ENCODE data around the gene CCSER2.

GRCh38 chr10:84336406-84337090 lies 8.2 kb downstream of the CCSER2 start:
- TF ChIP-seq CTCF (optimal IDR thresholded peaks at IDR 0.05 in 1 of 3, IDR thresholded peaks at IDR 0.05 in 1 of 3, conservative IDR thresholded peaks at IDR 0.05 in 1 of 3; ENCODE audit: extremely low read depth in 1 of 3, insufficient read depth in 2 of 3, low read length in 3 of 3) (no peak), EZH2 (IDR thresholded peaks at IDR 0.05; ENCODE audit: low read length) (no peak)
